SU-DHL-6 (cell line): Measurements from ENCODE around the gene ZNF804A.

Experiments used
- CTCF ChIP-seq: fragments of 200-600 bp; sonication (generic); IDR thresholded peaks from one replicate; pipeline ENCODE4 v1.5.1; 2017; ENCODE audit warnings: antibody characterized with exemption, mild to moderate bottlenecking, low read length, moderate library complexity; ENCODE audit not compliant: insufficient read depth, poor library complexity, severe bottlenecking
- EZH2phosphoT487 ChIP-seq: fragments of 200-600 bp; sonication (generic), shearing (Covaris generic); conservative IDR thresholded peaks from 2 replicates; pipeline ENCODE4 v1.6.1; 2018; ENCODE audit warnings: mild to moderate bottlenecking, antibody characterized with exemption, low read length, moderate library complexity, mixed read lengths

- TF ChIP-seq CTCF (no peak), EZH2phosphoT487 (no peak)
These were observed 26.0 kb downstream of the ZNF804A start for GRCh38 chr2:184624311-184624710.
